Uterus (tissue), 4 donors: ENCODE data around the gene ATP2C2. TPM values are rescaled to one million over a fixed set of nuclear protein-coding genes. Genes with fewer than 3 reads are reported as not detected.

Experiments used
- DNase-seq, 2 donors: peaks; one replicate each; pipeline ENCODE4 v3.0.0-alpha.2; 2019 to 2020
- H3K27ac ChIP-seq, 2 donors: fragments of 200-600 bp; sonication (generic); 1 replicate in 1 of 2; 2 replicates in 1 of 2; pipeline ENCODE4 v1.5.1; 2016 to 2018
- H3K27me3 ChIP-seq, 2 donors: fragments of 200-600 bp; sonication (generic); one replicate each; pipeline ENCODE4 v1.5.1; 2018 to 2019; ENCODE audit warnings: control low read depth in 1 of 2
- H3K36me3 ChIP-seq, 2 donors: fragments of 200-600 bp; sonication (generic); one replicate each; pipeline ENCODE4 v1.5.1; 2019; ENCODE audit warnings: control low read depth in 1 of 2
- H3K4me1 ChIP-seq, 2 donors: fragments of 200-600 bp; sonication (generic); one replicate each; pipeline ENCODE4 v1.5.1; 2018 to 2019; ENCODE audit warnings: control low read depth in 1 of 2
- H3K4me3 ChIP-seq, 2 donors: fragments of 200-600 bp; sonication (generic); 1 replicate in 1 of 2; 2 replicates in 1 of 2; pipeline ENCODE4 v1.5.1; 2018 to 2019; ENCODE audit warnings: mild to moderate bottlenecking in 1 of 2
- H3K9me3 ChIP-seq, 2 donors: fragments of 200-600 bp; sonication (generic); one replicate each; pipeline ENCODE4 v1.5.1; 2019; ENCODE audit warnings: control low read depth in 1 of 2
- CTCF ChIP-seq, 4 experiments: fragments of 200-600 bp in 2 of 4; fragments of 450-650 bp in 2 of 4; sonication (generic) in 2 of 4; IDR thresholded peaks; one replicate each; pipeline ENCODE4 v1.5.1; 2016 to 2019; ENCODE audit warnings: antibody characterized with exemption in 4 of 4, mild to moderate bottlenecking in 2 of 4, moderate library complexity in 1 of 4
- POLR2A ChIP-seq, 2 donors: fragments of 450-650 bp; IDR thresholded peaks; one replicate each; pipeline ENCODE4 v1.6.1; 2016; ENCODE audit warnings: antibody characterized with exemption in 2 of 2, mild to moderate bottlenecking in 1 of 2, moderate library complexity in 1 of 2
- intact Hi-C: fragments of 100-400 bp; cut with DNase I; formaldehyde crosslinking; loops from one replicate; pipeline ENCODE4 v1.15.1; 2023; ENCODE audit warnings: low total_unique reads
- total RNA-seq, 4 donors: library from RNA; depleted of rRNA in 3 of 4; stranded (reverse); fragments of >200 nt in 3 of 4; gene quantifications; one replicate each; pipeline versions ENCODE4 v1.1.0 to v1.2.4, GENCODE V29; 2014 to 2023
- donor health status: DM: yes; HTN: yes; CAD: no.

Gene ATP2C2
- total RNA-seq, 4 donors from 2014 or later, result 0.51 to 1.8 (median 0.84) TPM

GRCh38 chr16:84406006-84406963 is 37.9 kb downstream of the ATP2C2 start:
- no peaks in the 10 kb centered on the region for H3K36me3 ChIP-seq
- H3K4me1 ChIP-seq, result no peaks in the 10 kb centered on the region
- no peak for TF ChIP-seq CTCF (IDR thresholded peaks at IDR 0.05)
- no peak for TF ChIP-seq POLR2A (IDR thresholded peaks at IDR 0.05)

GRCh38 chr16:84407588-84408313 is 39.4 kb downstream of the ATP2C2 start:
- intact Hi-C loops, result no loop called here
- H3K27ac ChIP-seq, result no peak overlapping the region
- no peak for DNase-seq
- no peaks in the 10 kb centered on the region for H3K9me3 ChIP-seq
- H3K4me1 ChIP-seq, result no peaks in the 10 kb centered on the region
- no peaks in the 10 kb centered on the region for H3K27me3 ChIP-seq
- H3K36me3 ChIP-seq, result no peaks in the 10 kb centered on the region
- no peak for TF ChIP-seq POLR2A (IDR thresholded peaks at IDR 0.05)
- no peak for TF ChIP-seq CTCF (IDR thresholded peaks at IDR 0.05)
- H3K4me3 ChIP-seq, result no peak overlapping the region

More at GRCh38 chr16:84406006-84406963, 37.9 kb downstream of the ATP2C2 start:
- intact Hi-C loops, result no loop called here
- no peak for DNase-seq
- Histone ChIP-seq H3K9me3 (no peaks in the 10 kb centered on the region), H3K4me3 (no peak overlapping the region), H3K27me3 (no peaks in the 10 kb centered on the region), H3K27ac (no peak overlapping the region)

- intact Hi-C loops, result no loop called here
- no peaks in the 10 kb centered on the region for H3K4me1 ChIP-seq
- H3K36me3 ChIP-seq, result no peaks in the 10 kb centered on the region
- H3K4me3 ChIP-seq, result no peak overlapping the region
- H3K27ac ChIP-seq, result no peak overlapping the region
- TF ChIP-seq CTCF (IDR thresholded peaks at IDR 0.05) (no peak), POLR2A (IDR thresholded peaks at IDR 0.05) (no peak)
- H3K27me3 ChIP-seq, result no peaks in the 10 kb centered on the region
- no peaks in the 10 kb centered on the region for H3K9me3 ChIP-seq
- DNase-seq, result no peak
These were observed 40.0 kb downstream of the ATP2C2 start for GRCh38 chr16:84408314-84408690.

GRCh38 chr16:84408856-84409255 is 40.5 kb downstream of the ATP2C2 start:
- no peak for DNase-seq
- Histone ChIP-seq H3K27ac (no peak overlapping the region), H3K9me3 (no peaks in the 10 kb centered on the region), H3K4me1 (no peaks in the 10 kb centered on the region), H3K36me3 (no peaks in the 10 kb centered on the region), H3K4me3 (no peak overlapping the region), H3K27me3 (no peaks in the 10 kb centered on the region)
- TF ChIP-seq POLR2A (IDR thresholded peaks at IDR 0.05), result no peak
- no peak for TF ChIP-seq CTCF (IDR thresholded peaks at IDR 0.05)
- intact Hi-C loops, result no loop called here
